ENCODE data around the gene ZDHHC4. TPM values are rescaled to one million over a fixed set of nuclear protein-coding genes. Genes with fewer than 3 reads are reported as not detected.
A peak's percentile ranks its signal among the peaks of the same experiment; 100 is the strongest.

Gene ZDHHC4
- total RNA-seq, 4 donors from 2014 or later = 6.4 to 53.8 (median 26.1) TPM

- TF ChIP-seq POLR2AphosphoS5 (IDR thresholded peaks at IDR 0.05) = no peak
- TF ChIP-seq CTCF (IDR thresholded peaks at IDR 0.05) = no peak
- TF ChIP-seq EP300 (IDR thresholded peaks at IDR 0.05; ENCODE audit: low read depth) = no peak
- no peak for TF ChIP-seq POLR2A (IDR thresholded peaks at IDR 0.05)
- Histone ChIP-seq H3K4me3 (peak overlapping the region in 3 of 4 donors; percentile 22 to 46 (median 33)), H3K36me3 (no peaks in the 10 kb centered on the region), H3K9me3 (no peaks in the 10 kb centered on the region), H3K27ac (no peak overlapping the region), H3K27me3 (peaks cover 92% of the 10 kb centered on the region), H3K4me1 (peaks cover 0 to 17% (median 14%) of the 10 kb centered on the region in 4 donors)
- 4% methylated on average over 64 of the region's 74 CpGs; no CpG with 5 or more reads in 1 of the 2 donors for WGBS, 2 donors (ENCODE audit: low coverage in 1 of 2)
- DNase-seq = peak; percentile 67
- intact Hi-C loops (cut with DNase I; ENCODE audit: low total_unique reads) = no loop called here
- in situ Hi-C loops (cut with MboI; ENCODE audit: low pct_ligation_motif_present in 1 of 4, low pct_unique_long_range_greater_than_20kb in 1 of 4, low sequenced_read_pairs in 3 of 4) = no loop called here
These were observed 46.4 kb upstream of the ZDHHC4 start for GRCh38 chr7:6530626-6531491.

GRCh38 chr7:6531492-6532279 is 45.6 kb upstream of the ZDHHC4 start:
- no peak for DNase-seq
- H3K4me3 ChIP-seq = peak overlapping the region in 1 of 4 donors; percentile 46
- peaks cover 0 to 21% (median 17%) of the 10 kb centered on the region in 4 donors for H3K4me1 ChIP-seq
- WGBS, 2 donors (ENCODE audit: low coverage in 1 of 2) = 36% methylated on average over 19 of the region's 19 CpGs; no CpG with 5 or more reads in 1 of the 2 donors
- no peaks in the 10 kb centered on the region for H3K9me3 ChIP-seq
- peaks cover 92% of the 10 kb centered on the region for H3K27me3 ChIP-seq
- no peak for TF ChIP-seq POLR2A (IDR thresholded peaks at IDR 0.05)
- TF ChIP-seq POLR2AphosphoS5 (IDR thresholded peaks at IDR 0.05) = no peak
- no peak for TF ChIP-seq CTCF (IDR thresholded peaks at IDR 0.05)
- TF ChIP-seq EP300 (IDR thresholded peaks at IDR 0.05; ENCODE audit: low read depth) = no peak
- in situ Hi-C loops (cut with MboI; ENCODE audit: low pct_ligation_motif_present in 1 of 4, low pct_unique_long_range_greater_than_20kb in 1 of 4, low sequenced_read_pairs in 3 of 4) (no loop called here), intact Hi-C loops (cut with DNase I; ENCODE audit: low total_unique reads) (no loop called here)
- H3K36me3 ChIP-seq = no peaks in the 10 kb centered on the region
- H3K27ac ChIP-seq = no peak overlapping the region

GRCh38 chr7:6532516-6532915 is 44.7 kb upstream of the ZDHHC4 start:
- no peak for DNase-seq
- Histone ChIP-seq H3K9me3 (no peaks in the 10 kb centered on the region), H3K4me1 (peaks cover 0 to 21% (median 16%) of the 10 kb centered on the region in 4 donors), H3K4me3 (no peak overlapping the region), H3K27me3 (peaks cover 92% of the 10 kb centered on the region), H3K27ac (no peak overlapping the region), H3K36me3 (no peaks in the 10 kb centered on the region)
- intact Hi-C loops (cut with DNase I; ENCODE audit: low total_unique reads) = no loop called here
- TF ChIP-seq POLR2A (IDR thresholded peaks at IDR 0.05) (no peak), CTCF (IDR thresholded peaks at IDR 0.05) (no peak), EP300 (IDR thresholded peaks at IDR 0.05; ENCODE audit: low read depth) (no peak), POLR2AphosphoS5 (IDR thresholded peaks at IDR 0.05) (no peak)
- WGBS, 2 donors (ENCODE audit: low coverage in 1 of 2) = 42% methylated on average over 7 of the region's 7 CpGs; no CpG with 5 or more reads in 1 of the 2 donors
- in situ Hi-C loops (cut with MboI; ENCODE audit: low pct_ligation_motif_present in 1 of 4, low pct_unique_long_range_greater_than_20kb in 1 of 4, low sequenced_read_pairs in 3 of 4) = no loop called here

- H3K36me3 ChIP-seq = no peaks in the 10 kb centered on the region
- peak; percentile 36 for DNase-seq
- peaks cover 92% of the 10 kb centered on the region for H3K27me3 ChIP-seq
These were observed 43.3 kb upstream of the ZDHHC4 start for GRCh38 chr7:6533893-6534495.

More at GRCh38 chr7:6533893-6534495, 43.3 kb upstream of the ZDHHC4 start:
- H3K4me3 ChIP-seq = no peak overlapping the region
- peak overlapping the region in 1 of 4 donors; percentile 30 for H3K27ac ChIP-seq
- H3K9me3 ChIP-seq = no peaks in the 10 kb centered on the region
- TF ChIP-seq EP300 (IDR thresholded peaks at IDR 0.05; ENCODE audit: low read depth) = no peak
- TF ChIP-seq POLR2AphosphoS5 (IDR thresholded peaks at IDR 0.05) = no peak
- no peak for TF ChIP-seq CTCF (IDR thresholded peaks at IDR 0.05)
- no peak for TF ChIP-seq POLR2A (IDR thresholded peaks at IDR 0.05)
- H3K4me1 ChIP-seq = peaks cover 0 to 21% (median 16%) of the 10 kb centered on the region in 4 donors
- intact Hi-C loops (cut with DNase I; ENCODE audit: low total_unique reads) (no loop called here), in situ Hi-C loops (cut with MboI; ENCODE audit: low pct_ligation_motif_present in 1 of 4, low pct_unique_long_range_greater_than_20kb in 1 of 4, low sequenced_read_pairs in 3 of 4) (no loop called here)
- WGBS, 2 donors (ENCODE audit: low coverage in 1 of 2) = 47 to 67% methylated on average over 9 to 12 of the region's 12 CpGs

Data from transverse colon (tissue), 4 donors.